ENCODE measurements around the gene RNF183. TPM values are rescaled to one million over a fixed set of nuclear protein-coding genes. Genes with fewer than 3 reads are reported as not detected.
"Not testable (repeated sequence)": the region's sequence is repeated elsewhere in the genome, so short reads cannot be mapped to it uniquely, and the experiment has no call there.

Gene RNF183
- total RNA-seq, 2 donors from 2014 or later = 0.34 to 0.69 TPM

- no peaks in the 10 kb centered on the region for H3K27me3 Mint-ChIP-seq (ENCODE audit: low read depth)
- no peak overlapping the region for H3K4me3 Mint-ChIP-seq
- DNase-seq = no peak
- H3K27ac Mint-ChIP-seq = no peak overlapping the region
- H3K36me3 Mint-ChIP-seq (ENCODE audit: insufficient read depth in 2 of 2) = peaks cover 0 to 6% of the 10 kb centered on the region in 2 donors
- H3K4me1 Mint-ChIP-seq (ENCODE audit: low read depth) = no peaks in the 10 kb centered on the region
- H3K9me3 Mint-ChIP-seq = no peaks in the 10 kb centered on the region
- no peak for ATAC-seq (replicated peaks in 1 of 2)
These were observed 48.2 kb downstream of the RNF183 start for GRCh38 chr9:113254991-113255390.

GRCh38 chr9:113250807-113251206 lies 52.4 kb downstream of the RNF183 start:
- Mint-ChIP-seq H3K27ac (no peak overlapping the region), H3K27me3 (ENCODE audit: low read depth) (no peaks in the 10 kb centered on the region), H3K9me3 (no peaks in the 10 kb centered on the region), H3K4me3 (no peak overlapping the region), H3K4me1 (ENCODE audit: low read depth) (no peaks in the 10 kb centered on the region), H3K36me3 (ENCODE audit: insufficient read depth in 2 of 2) (peaks cover 0 to 4% of the 10 kb centered on the region in 2 donors)
- no peak for DNase-seq
- ATAC-seq (replicated peaks in 1 of 2) = no peak

GRCh38 chr9:113249661-113250060 lies 53.5 kb downstream of the RNF183 start:
- not testable (repeated sequence) for H3K9me3 Mint-ChIP-seq; H3K36me3 Mint-ChIP-seq (ENCODE audit: insufficient read depth in 2 of 2); H3K4me1 Mint-ChIP-seq (ENCODE audit: low read depth); ATAC-seq (replicated peaks in 1 of 2); H3K4me3 Mint-ChIP-seq; DNase-seq; H3K27ac Mint-ChIP-seq; H3K27me3 Mint-ChIP-seq (ENCODE audit: low read depth)

- H3K27ac Mint-ChIP-seq = no peak overlapping the region
- ATAC-seq (replicated peaks in 1 of 2) = no peak
- H3K36me3 Mint-ChIP-seq (ENCODE audit: insufficient read depth in 2 of 2) = peaks cover 0 to 4% of the 10 kb centered on the region in 2 donors
- no peak for DNase-seq
- H3K27me3 Mint-ChIP-seq (ENCODE audit: low read depth) = no peaks in the 10 kb centered on the region
- no peaks in the 10 kb centered on the region for H3K9me3 Mint-ChIP-seq
- H3K4me1 Mint-ChIP-seq (ENCODE audit: low read depth) = no peaks in the 10 kb centered on the region
- H3K4me3 Mint-ChIP-seq = no peak overlapping the region
These were observed 55.5 kb downstream of the RNF183 start for GRCh38 chr9:113247640-113248039.

Other genes with a start within 250 kb of the RNF183 start
- gene ZFP37, start 246.7 kb downstream of the RNF183 start, total RNA-seq = 1 to 10 TPM; 1.2 to 2.1 TPM
- gene SLC31A2, start 152.4 kb downstream of the RNF183 start, total RNA-seq = 1 to 10 TPM; 3.9 to 4.2 TPM
- 10 to 100 TPM; 24.7 to 26.0 TPM for gene FKBP15, start 82.1 kb downstream of the RNF183 start, total RNA-seq
- gene SLC31A1, start 81.8 kb downstream of the RNF183 start, total RNA-seq = 1 to 10 TPM; 7.9 to 8.8 TPM
- gene CDC26, start 27.8 kb downstream of the RNF183 start, total RNA-seq = 10 to 100 TPM; 45.4 to 58.4 TPM
- 10 to 100 TPM; 34.0 to 49.0 TPM for gene PRPF4, start 27.7 kb downstream of the RNF183 start, total RNA-seq
- gene WDR31, start 36.9 kb upstream of the RNF183 start, total RNA-seq = 1 to 10 TPM; 1.4 to 3.8 TPM
- gene BSPRY, start 46.2 kb upstream of the RNF183 start, total RNA-seq = 10 to 100 TPM; 14.3 to 20.2 TPM
- 10 to 100 TPM; 12.1 to 15.5 TPM for gene HDHD3, start 73.6 kb upstream of the RNF183 start, total RNA-seq
- 10 to 100 TPM; 27.5 to 34.7 TPM for gene ALAD, start 97.9 kb upstream of the RNF183 start, total RNA-seq
- 10 to 100 TPM; 48.2 to 54.6 TPM for gene POLE3, start 107.3 kb upstream of the RNF183 start, total RNA-seq
- 1 to 10 TPM; 1.1 to 1.3 TPM for gene C9orf43, start 107.4 kb upstream of the RNF183 start, total RNA-seq
- gene RGS3, start 160.4 kb upstream of the RNF183 start, total RNA-seq = 10 to 100 TPM; 36.5 to 48.2 TPM